Activated CD8-positive, alpha-beta memory T cell treated with anti-CD3 and anti-CD28 coated beads for 1 hour (primary cell): ENCODE measurements around the gene NRF1.
A peak's percentile ranks its signal among the peaks of the same experiment; 100 is the strongest.
"Not testable (repeated sequence)": the region's sequence is repeated elsewhere in the genome, so short reads cannot be mapped to it uniquely, and the experiment has no call there.

Source experiments
- DNase-seq, 2 donors: peaks; one replicate each; pipeline ENCODE4 v3.0.0-alpha.2; 2020; ENCODE audit warnings: low read depth in 1 of 2; ENCODE audit errors: extremely low read depth in 1 of 2

NRF1 gene

GRCh38 chr7:129605960-129606614 lies 5.4 kb upstream of the NRF1 start:
- no peak for DNase-seq

- no peak for DNase-seq
These were observed 4.7 kb upstream of the NRF1 start for GRCh38 chr7:129606803-129607202.

- no peak for DNase-seq
These were observed 3.9 kb upstream of the NRF1 start for GRCh38 chr7:129607471-129608120.

GRCh38 chr7:129609666-129610065 lies 1.9 kb upstream of the NRF1 start:
- DNase-seq = no peak

GRCh38 chr7:129610709-129611245 lies 743 bp upstream of the NRF1 start:
- DNase-seq = no peak

GRCh38 chr7:129612112-129613015 lies 844 bp downstream of the NRF1 start:
- no peak for DNase-seq

GRCh38 chr7:129613016-129613337 lies 1.5 kb downstream of the NRF1 start:
- no peak for DNase-seq

- no peak for DNase-seq
These were observed 3.5 kb downstream of the NRF1 start for GRCh38 chr7:129615018-129615417.

GRCh38 chr7:129616530-129616929 lies 5.0 kb downstream of the NRF1 start:
- DNase-seq = no peak

GRCh38 chr7:129617178-129617577 lies 5.7 kb downstream of the NRF1 start:
- no peak for DNase-seq

- no peak for DNase-seq
These were observed 6.1 kb downstream of the NRF1 start for GRCh38 chr7:129617652-129618051.

- no peak for DNase-seq
These were observed 15.4 kb downstream of the NRF1 start for GRCh38 chr7:129626896-129627295.

- no peak for DNase-seq
These were observed 18.8 kb downstream of the NRF1 start for GRCh38 chr7:129630341-129630740.

- no peak for DNase-seq
These were observed 23.0 kb downstream of the NRF1 start for GRCh38 chr7:129634361-129635034.

GRCh38 chr7:129635300-129636029 lies 23.9 kb downstream of the NRF1 start:
- peak; percentile 28 to 39 for DNase-seq

- not testable (repeated sequence) for DNase-seq
These were observed 24.6 kb downstream of the NRF1 start for GRCh38 chr7:129636030-129636550.

GRCh38 chr7:129636641-129637040 lies 25.1 kb downstream of the NRF1 start:
- DNase-seq = no peak

GRCh38 chr7:129640400-129640799 lies 28.9 kb downstream of the NRF1 start:
- no peak for DNase-seq

GRCh38 chr7:129642871-129643549 lies 31.5 kb downstream of the NRF1 start:
- DNase-seq = no peak
